Subcutaneous abdominal adipose tissue (tissue), 5 donors: ENCODE data around the gene ABO.
"Not testable (repeated sequence)": the region's sequence is repeated elsewhere in the genome, so short reads cannot be mapped to it uniquely, and the experiment has no call there.

ENCODE experiments used
- H3K27ac ChIP-seq: one replicate; pipeline ENCODE4 v1.7.0; 2013; ENCODE audit warnings: low read depth, mild to moderate bottlenecking, inconsistent platforms, low read length, moderate library complexity
- H3K27me3 ChIP-seq, 5 donors: one replicate each; pipeline ENCODE4 v1.7.0; 2013; ENCODE audit warnings: low read length in 5 of 5, inconsistent platforms in 1 of 5; ENCODE audit not compliant: control insufficient read depth in 5 of 5, insufficient read depth in 4 of 5
- H3K36me3 ChIP-seq, 5 donors: one replicate each; pipeline ENCODE4 v1.7.0; 2013; ENCODE audit warnings: low read length in 5 of 5; ENCODE audit not compliant: control insufficient read depth in 5 of 5, insufficient read depth in 5 of 5
- H3K4me1 ChIP-seq, 5 donors: one replicate each; pipeline ENCODE4 v1.7.0; 2013; ENCODE audit warnings: low read length in 5 of 5, mild to moderate bottlenecking in 3 of 5, moderate library complexity in 1 of 5; ENCODE audit not compliant: control insufficient read depth in 5 of 5, insufficient read depth in 5 of 5
- H3K4me3 ChIP-seq, 5 donors: one replicate each; pipeline ENCODE4 v1.7.0; 2013; ENCODE audit warnings: low read length in 5 of 5, low read depth in 1 of 5
- H3K9ac ChIP-seq, 5 donors: one replicate each; pipeline ENCODE4 v1.7.0; 2013; ENCODE audit warnings: low read length in 5 of 5, mild to moderate bottlenecking in 4 of 5, moderate library complexity in 3 of 5
- H3K9me3 ChIP-seq, 5 donors: one replicate each; pipeline ENCODE4 v1.7.0; 2013; ENCODE audit warnings: low read length in 5 of 5; ENCODE audit not compliant: control insufficient read depth in 5 of 5
- donor health status: healthy.
- donor health status: healthy.
- donor health status: healthy.
- donor health status: healthy.
- donor health status: healthy.

The ABO gene

GRCh38 chr9:133276923-133277322 lies 1.9 kb upstream of the ABO start:
- peaks cover 0 to 14% (median 11%) of the 10 kb centered on the region in 5 donors for H3K9me3 ChIP-seq
- H3K9ac ChIP-seq, result no peak overlapping the region
- H3K27me3 ChIP-seq, result peaks cover 10 to 29% (median 15%) of the 10 kb centered on the region in 5 donors
- peaks cover 0 to 11% (median 9%) of the 10 kb centered on the region in 5 donors for H3K4me1 ChIP-seq
- no peak overlapping the region for H3K4me3 ChIP-seq
- no peak overlapping the region for H3K27ac ChIP-seq
- H3K36me3 ChIP-seq, result no peaks in the 10 kb centered on the region

DNA sequence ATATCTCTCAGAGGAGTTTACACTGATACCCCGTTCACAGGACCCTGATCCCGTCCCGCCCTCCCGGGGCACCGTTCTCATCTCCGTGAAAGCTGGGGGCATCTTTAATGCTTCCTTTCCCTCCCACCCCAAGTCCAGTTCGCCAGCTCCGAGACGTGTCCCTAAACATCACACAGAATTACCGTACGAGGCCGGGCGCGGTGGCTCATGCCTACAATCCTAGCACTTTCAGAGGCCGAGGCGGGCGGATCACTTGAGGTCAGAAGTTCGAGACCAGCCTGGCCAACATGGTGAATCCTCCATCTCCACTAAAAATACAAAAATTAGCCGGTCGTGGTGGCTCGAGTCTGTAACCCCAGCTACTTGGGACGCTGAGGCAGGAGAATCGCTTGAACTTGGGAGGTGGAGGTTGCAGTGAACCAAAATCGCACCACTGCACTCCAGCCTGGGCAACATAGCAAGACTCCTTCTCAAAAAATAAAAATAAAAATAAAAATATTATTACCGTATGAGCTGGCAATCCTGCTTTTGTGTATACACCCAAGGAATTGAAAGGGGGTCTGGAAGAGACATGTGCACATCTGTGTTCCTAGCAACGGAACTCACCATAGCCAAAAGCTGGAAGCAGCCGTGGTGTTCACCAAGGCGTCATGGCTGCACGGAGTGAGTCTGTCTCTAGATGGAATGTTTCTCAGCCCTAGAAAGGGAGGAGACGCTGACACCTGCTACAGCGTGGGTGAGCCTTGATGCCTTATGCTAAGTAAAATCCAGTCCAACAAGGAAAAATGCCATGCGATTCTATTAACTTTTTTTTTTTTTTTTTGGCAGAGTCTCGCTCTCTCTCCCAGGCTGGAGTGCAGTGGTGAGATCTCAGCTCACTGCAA lies 1.2 kb upstream of the ABO start:
- Histone ChIP-seq H3K36me3 (no peaks in the 10 kb centered on the region), H3K9ac (peak overlapping the region in 2 of 5 donors; percentile 45 to 53), H3K27me3 (peaks cover 10 to 29% (median 15%) of the 10 kb centered on the region in 5 donors), H3K4me1 (peaks cover 0 to 11% (median 9%) of the 10 kb centered on the region in 5 donors), H3K4me3 (peak overlapping the region in 3 of 5 donors; percentile 57 to 64 (median 59)), H3K27ac (no peak overlapping the region), H3K9me3 (peaks cover 0 to 14% (median 11%) of the 10 kb centered on the region in 5 donors)

DNA sequence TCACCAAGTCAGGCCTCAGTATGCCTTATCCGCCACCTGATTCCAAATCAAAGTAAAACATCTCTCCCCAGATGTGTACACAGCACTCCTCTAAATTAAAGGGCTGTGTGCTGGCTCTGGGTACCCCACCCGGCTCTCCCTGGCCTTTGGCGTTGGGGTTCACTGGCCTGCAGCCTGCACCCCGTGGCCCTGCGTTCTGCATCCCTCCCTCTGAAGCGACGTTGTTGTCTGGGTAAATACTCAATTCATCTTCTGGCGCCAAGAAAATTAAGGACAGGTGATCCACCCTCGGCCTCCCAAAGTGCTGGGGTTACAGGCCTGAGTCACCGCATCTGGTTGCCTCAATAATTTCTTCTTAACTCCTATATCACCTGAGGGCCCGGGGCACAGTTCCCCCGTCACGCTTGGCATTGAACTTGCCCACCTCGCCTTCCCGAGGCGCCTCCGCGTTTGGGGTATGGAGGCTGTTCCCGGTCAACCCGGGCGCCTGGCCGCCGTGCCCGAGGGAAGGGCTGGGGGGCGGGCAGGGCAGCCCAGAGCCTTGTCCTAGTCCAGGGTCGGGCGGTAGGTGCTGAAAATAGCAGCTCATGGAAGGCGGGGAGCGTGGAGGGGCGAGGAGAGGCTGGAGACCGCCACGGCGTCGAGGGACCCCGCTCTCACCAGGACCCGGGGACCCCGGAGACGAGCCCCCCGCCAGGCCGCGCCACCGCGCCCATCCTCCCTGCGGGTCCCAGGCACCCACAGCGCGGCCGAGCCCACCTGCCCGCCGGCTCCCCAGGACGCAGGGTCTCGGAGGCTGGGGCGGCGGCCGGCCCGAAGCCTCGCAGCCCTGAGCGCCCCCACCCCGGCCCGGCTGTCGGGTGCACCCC lies 531 bp downstream of the ABO start:
- H3K27ac ChIP-seq, result no peak overlapping the region

DNA sequence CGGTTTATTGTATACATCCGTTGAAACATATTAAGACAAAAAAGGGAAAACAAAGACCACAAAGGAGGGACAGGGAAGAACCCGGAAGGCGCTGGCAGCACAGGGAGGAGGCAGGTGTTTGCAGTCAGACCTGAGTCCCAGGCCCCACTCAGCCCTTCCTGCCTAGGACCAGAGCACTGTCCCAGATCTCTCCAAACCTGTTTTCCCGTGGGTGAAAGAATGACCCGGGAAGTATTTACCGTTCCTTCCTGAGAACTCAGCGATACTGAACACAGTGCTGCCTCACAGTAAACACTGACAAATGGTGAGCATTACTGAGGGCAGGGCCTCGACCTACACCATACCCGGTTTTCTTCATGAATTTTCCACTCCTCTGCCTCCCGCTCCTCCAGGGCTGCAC lies 1.2 kb downstream of the ABO start:
- Histone ChIP-seq H3K36me3 (no peaks in the 10 kb centered on the region), H3K27me3 (peaks cover 10 to 29% (median 15%) of the 10 kb centered on the region in 5 donors), H3K9ac (peak overlapping the region in 2 of 5 donors; percentile 11 to 64), H3K9me3 (peaks cover 0 to 14% (median 11%) of the 10 kb centered on the region in 5 donors), H3K4me1 (peaks cover 0 to 11% (median 9%) of the 10 kb centered on the region in 5 donors), H3K4me3 (peak overlapping the region in 1 of 5 donors; percentile 59), H3K27ac (no peak overlapping the region)

More for the DNA sequence above, 531 bp downstream of the ABO start:
- Histone ChIP-seq H3K27me3 (peaks cover 10 to 29% (median 15%) of the 10 kb centered on the region in 5 donors), H3K36me3 (no peaks in the 10 kb centered on the region), H3K9me3 (peaks cover 0 to 14% (median 11%) of the 10 kb centered on the region in 5 donors), H3K9ac (peak overlapping the region in 2 of 5 donors; percentile 51 to 64), H3K4me3 (peak overlapping the region in 3 of 5 donors; percentile 17 to 64 (median 59)), H3K4me1 (peaks cover 0 to 11% (median 9%) of the 10 kb centered on the region in 5 donors)

DNA sequence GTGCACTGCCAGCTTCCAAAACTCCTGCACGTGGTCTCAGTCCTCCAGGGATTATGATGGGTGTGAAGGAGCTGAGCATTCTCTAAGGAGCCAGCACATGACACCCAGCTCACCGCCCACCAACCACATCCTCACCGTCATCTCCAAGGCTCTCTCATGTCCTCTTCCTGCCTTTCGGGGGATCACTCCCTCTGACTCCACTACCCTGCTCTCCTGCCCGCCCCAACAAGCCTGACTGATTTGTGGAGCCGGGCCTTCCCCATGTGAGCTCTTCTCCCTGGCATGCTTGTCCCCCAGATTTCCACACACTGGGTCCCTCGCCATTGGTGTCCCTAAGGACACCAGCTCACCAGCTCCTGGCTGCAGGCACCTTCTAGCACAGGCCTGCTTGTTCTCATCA lies 1.9 kb downstream of the ABO start:
- no peak overlapping the region for H3K9ac ChIP-seq
- peaks cover 10 to 29% (median 15%) of the 10 kb centered on the region in 5 donors for H3K27me3 ChIP-seq
- H3K4me3 ChIP-seq, result no peak overlapping the region
- peaks cover 0 to 11% (median 9%) of the 10 kb centered on the region in 5 donors for H3K4me1 ChIP-seq
- no peak overlapping the region for H3K27ac ChIP-seq
- no peaks in the 10 kb centered on the region for H3K36me3 ChIP-seq
- peaks cover 0 to 8% (median 7%) of the 10 kb centered on the region in 5 donors for H3K9me3 ChIP-seq

GRCh38 chr9:133269537-133270362 lies 5.3 kb downstream of the ABO start:
- Histone ChIP-seq H3K36me3 (no peaks in the 10 kb centered on the region), H3K9me3 (no peaks in the 10 kb centered on the region), H3K4me1 (peaks cover 0 to 7% (median 0%) of the 10 kb centered on the region in 5 donors), H3K4me3 (no peak overlapping the region), H3K27ac (no peak overlapping the region), H3K9ac (no peak overlapping the region), H3K27me3 (peaks cover 5 to 18% (median 9%) of the 10 kb centered on the region in 5 donors)

- H3K27me3 ChIP-seq, result peaks cover under 1 to 12% (median 4%) of the 10 kb centered on the region in 5 donors
- not testable (repeated sequence) for H3K4me1 ChIP-seq, H3K9me3 ChIP-seq, H3K4me3 ChIP-seq, H3K27ac ChIP-seq, H3K9ac ChIP-seq, H3K36me3 ChIP-seq
These were observed 5.9 kb downstream of the ABO start for GRCh38 chr9:133269136-133269535.

DNA sequence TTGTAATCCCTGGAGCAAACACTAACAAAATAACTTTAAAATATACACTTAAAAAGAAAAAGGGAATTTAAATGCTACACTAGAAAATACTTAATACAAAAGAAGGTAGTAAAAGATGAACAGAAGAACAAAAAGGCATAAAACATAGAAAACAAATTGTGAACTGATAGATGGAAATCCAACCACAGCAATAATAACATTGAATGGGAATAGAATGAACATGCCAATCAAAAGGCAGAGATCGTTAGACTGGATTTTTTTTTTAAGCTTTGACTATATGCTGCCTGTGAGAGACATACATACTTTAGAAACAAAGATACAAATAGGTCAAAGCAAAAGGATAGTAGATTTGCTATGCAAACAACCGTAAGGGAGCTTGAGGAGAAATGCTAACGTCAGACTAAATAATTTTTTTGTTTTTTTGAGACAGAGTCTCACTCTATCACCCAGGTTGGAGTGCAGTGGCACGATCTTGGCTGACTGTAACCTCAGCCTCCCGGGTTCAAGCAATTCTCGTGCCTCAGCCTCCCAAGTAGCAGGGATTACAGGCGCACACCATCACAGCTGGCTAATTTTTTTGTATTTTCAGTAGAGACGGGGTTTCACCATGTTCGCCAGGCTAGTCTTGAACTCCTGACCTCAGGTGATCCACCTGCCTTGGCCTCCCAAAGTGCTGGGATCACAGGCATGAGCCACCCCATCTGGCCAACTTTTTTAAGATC lies 6.5 kb downstream of the ABO start:
- no peaks in the 10 kb centered on the region for H3K4me1 ChIP-seq
- no peak overlapping the region for H3K27ac ChIP-seq
- H3K9ac ChIP-seq, result no peak overlapping the region
- H3K4me3 ChIP-seq, result no peak overlapping the region
- peaks cover 0 to 6% (median 0%) of the 10 kb centered on the region in 5 donors for H3K9me3 ChIP-seq
- no peaks in the 10 kb centered on the region for H3K36me3 ChIP-seq
- peaks cover 0 to 6% (median 3%) of the 10 kb centered on the region in 5 donors for H3K27me3 ChIP-seq
